Vagina (tissue), 2 donors: ENCODE measurements around the gene SYNJ1.

Experiments
- POLR2A ChIP-seq, 2 donors: fragments of 450-650 bp; IDR thresholded peaks; one replicate each; pipeline ENCODE4 v1.6.1; 2017; ENCODE audit warnings: antibody characterized with exemption in 2 of 2, mild to moderate bottlenecking in 2 of 2, moderate library complexity in 2 of 2
- POLR2AphosphoS5 ChIP-seq, 2 donors: sonication (generic); formaldehyde crosslinking; IDR thresholded peaks; one replicate each; pipeline ENCODE4 v1.9.0; 2017; ENCODE audit warnings: antibody characterized with exemption in 2 of 2, mild to moderate bottlenecking in 2 of 2, low read depth in 1 of 2; ENCODE audit not compliant: insufficient read depth in 1 of 2
- TF ChIP-seq, protein P1 (sequence below), 3 experiments: fragments of 450-650 bp in 2 of 3; fragments of 200-600 bp in 1 of 3; sonication (generic) in 1 of 3; IDR thresholded peaks; one replicate each; pipeline ENCODE4 v1.5.1; 2017 to 2019; ENCODE audit warnings: antibody characterized with exemption in 3 of 3, mild to moderate bottlenecking in 2 of 3, moderate library complexity in 2 of 3

DNA sequence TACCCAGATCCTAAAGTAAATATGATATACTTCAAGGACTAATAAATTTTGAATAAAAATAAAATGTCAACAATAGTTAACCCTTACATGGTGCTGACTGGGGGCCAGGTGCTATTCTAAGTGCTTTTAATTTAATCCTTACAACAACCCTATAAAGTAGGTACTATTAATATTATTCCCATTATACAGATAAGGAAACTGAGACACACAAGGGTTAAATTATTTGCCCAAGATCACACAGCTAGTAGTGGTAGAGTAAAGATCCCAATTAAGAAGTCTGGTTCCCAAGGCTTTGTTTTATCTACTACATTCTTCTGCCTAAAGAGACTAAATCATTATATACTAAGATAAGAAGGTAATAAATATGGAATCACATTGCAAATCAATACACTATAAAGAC is 34.2 kb downstream of the SYNJ1 start:
- TF ChIP-seq, protein P1, sequence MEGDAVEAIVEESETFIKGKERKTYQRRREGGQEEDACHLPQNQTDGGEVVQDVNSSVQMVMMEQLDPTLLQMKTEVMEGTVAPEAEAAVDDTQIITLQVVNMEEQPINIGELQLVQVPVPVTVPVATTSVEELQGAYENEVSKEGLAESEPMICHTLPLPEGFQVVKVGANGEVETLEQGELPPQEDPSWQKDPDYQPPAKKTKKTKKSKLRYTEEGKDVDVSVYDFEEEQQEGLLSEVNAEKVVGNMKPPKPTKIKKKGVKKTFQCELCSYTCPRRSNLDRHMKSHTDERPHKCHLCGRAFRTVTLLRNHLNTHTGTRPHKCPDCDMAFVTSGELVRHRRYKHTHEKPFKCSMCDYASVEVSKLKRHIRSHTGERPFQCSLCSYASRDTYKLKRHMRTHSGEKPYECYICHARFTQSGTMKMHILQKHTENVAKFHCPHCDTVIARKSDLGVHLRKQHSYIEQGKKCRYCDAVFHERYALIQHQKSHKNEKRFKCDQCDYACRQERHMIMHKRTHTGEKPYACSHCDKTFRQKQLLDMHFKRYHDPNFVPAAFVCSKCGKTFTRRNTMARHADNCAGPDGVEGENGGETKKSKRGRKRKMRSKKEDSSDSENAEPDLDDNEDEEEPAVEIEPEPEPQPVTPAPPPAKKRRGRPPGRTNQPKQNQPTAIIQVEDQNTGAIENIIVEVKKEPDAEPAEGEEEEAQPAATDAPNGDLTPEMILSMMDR (IDR thresholded peaks at IDR 0.05) = no peak
- TF ChIP-seq POLR2AphosphoS5 (IDR thresholded peaks at IDR 0.05; ENCODE audit: insufficient read depth in 1 of 2, low read depth in 1 of 2) (no peak), POLR2A (IDR thresholded peaks at IDR 0.05) (no peak)
